DMS53 treated with DMSO at 0.1 percent for 48 hours (cell line): ENCODE results near the gene KCTD17.

ENCODE experiments used
- DNase-seq: peaks from one replicate; lab custom pipeline; 2025; ENCODE audit not compliant: unreplicated experiment; lab: John Stamatoyannopoulos, UW

Gene KCTD17

DNA sequence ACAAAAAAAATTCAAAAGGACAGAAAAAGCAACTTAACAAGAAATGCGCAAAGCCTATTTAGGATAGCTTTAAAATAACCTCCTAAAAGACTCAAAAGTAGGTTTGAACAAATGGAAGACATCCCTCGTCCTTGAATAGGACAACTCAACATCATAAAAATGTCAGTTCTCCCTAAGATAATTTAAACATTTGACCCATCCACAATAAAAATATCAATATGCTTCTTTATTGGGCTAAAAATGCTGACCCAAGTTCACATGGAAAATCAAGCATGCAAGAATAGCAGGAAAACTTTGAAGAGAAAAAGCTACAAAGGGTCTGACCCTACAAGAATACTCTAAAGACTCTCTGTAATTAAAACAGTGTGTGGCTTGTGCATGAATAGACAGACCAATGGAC, 12.1 kb upstream of the KCTD17 start:
- no peak for DNase-seq

DNA sequence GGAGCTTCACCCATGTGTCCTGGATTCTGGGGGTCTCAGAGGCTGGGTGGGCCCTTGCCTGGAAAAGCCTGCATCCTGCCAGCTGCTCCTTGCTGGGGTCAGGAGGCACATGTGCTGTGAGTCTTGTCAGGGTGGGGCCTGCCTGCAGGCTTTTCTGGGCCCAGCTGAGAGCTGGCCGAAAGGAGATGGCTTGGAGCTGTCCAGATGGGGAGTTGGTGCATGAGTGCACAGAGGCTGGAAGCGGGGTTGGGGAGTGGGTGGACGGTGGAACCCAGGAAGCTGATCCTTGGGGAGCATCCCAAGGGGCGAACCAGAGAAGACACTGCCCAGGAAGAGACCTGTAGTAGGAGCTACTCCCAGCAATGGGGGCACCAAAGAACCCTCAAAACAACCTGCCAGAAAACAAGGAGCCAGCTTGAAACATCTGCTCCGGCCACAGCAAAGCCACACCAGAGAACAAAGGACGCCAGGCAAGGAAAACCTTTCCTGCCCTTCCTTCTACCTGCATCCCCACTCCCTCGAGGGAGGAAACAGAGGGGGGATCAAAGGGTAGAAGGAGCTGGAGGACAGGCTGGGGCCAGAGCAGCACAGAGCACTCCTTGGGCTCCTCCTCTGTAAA, 8.2 kb upstream of the KCTD17 start:
- no peak for DNase-seq

DNA sequence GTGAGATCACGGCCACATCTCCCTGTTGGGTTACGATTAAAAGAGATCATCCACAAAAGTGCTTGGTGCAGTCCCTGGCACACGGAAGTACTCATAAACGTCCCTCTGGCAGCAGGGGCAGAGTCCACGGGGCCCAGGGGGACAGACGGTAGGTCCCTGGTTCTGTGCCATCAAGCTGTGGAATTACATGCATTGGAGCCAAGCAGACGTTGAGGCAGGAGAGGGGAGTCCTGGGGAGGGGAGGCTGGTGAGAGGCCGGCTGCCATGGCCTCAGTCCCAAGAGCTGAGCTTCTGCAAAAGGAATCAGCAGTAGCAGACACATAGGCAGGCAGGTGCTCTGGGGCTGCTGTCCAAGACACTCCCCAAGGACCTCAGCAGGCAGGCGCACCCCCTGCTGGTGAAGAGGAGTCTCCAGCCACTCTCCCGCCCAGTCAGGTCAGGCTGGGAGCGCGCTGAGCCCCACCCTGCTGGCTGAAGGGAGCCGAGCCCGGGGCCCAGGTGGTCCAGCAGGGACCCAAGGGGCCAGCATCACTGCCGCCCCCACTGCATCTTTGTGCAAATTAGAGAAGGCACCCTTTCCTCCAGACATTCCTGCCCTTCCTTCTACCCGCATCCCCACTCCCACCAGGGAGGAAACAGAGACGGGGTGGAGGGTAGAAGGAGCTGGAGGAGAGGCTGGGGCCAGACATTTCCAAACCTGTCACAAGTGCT, 7.6 kb upstream of the KCTD17 start:
- DNase-seq: peak; percentile 24

DNA sequence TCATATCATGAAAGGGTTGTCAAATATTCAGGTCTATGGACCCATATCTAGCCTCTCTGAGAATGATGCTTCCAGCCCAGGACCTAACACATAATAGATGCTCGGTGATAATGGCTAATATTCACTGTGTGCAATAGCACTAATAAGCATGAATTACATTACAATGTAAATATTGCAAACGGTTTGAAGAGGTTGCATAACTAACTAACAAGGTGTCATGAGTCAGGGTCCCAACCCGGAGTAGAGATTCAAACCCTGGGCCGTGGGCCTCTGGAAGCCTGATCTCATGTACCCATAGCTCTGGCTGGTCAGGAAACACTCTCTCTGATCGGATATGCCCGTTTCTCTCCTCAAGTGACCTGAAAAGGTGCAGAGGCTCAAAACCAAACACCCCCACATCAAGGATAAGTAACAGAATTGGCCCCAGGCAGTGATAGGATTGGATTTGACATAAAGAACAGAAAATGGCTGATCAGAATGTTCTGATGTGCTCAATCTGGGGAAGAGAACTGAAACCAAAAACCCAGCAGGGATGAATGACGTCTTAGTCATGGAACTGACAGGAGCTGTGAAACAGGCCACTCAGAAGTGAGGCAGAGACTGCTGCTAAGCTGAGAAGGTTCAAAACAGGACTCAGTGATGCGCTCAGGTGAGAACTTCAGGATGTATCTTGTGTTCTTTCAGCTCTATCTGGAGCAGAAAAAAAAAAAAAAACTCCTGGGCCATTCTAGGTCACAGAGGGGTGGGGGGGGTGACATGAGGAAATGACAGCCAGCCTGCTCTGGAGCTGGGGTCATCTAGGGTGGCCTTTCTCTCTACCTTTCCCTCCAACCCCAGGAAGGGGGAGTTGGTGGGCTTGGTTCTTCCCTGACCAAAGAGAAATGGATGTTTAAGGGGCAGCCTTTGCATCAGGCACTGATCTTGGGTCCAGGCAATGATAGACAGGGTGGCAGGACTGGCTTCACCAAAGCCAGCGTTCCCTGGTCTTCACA, 6.6 kb upstream of the KCTD17 start:
- DNase-seq: no peak

DNA sequence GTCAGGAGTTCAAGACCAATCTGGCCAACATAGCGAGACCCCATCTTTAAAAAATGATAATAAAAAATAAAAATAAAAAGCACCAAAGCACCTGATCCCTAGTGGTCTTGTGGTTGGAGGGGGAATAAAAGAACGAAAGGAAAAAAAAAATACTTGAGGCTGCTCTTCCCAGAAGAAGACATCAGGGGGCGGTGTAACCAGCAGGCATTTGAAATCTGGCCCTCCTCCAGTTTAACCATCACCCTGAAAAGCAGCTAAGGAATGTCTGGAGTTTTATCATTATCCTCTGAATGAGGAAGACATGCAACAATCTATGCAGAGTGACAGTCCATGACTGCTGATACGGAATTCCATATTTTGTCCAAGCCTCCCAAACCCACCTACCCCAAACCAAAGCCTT, 5.6 kb upstream of the KCTD17 start:
- no peak for DNase-seq

DNA sequence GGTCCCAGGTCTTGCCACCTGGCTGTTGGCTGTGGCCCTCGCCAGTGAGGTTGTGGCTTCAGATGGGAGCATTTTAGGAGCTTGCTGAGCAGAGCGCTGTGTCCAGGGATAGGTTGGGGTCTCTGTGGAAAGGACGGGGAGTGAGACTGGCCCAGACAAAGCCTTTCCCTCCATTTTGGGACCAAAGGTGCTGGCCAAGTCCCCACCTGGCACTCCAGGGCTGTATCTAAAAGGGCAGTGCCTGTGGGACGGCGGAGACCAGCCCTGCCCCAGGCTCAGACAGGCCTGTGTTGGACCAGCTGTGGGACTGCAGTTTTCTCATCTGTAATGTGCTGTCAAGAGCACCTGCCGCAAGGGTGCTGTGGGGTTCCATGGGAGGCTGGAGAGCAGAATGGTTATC, 5.0 kb upstream of the KCTD17 start:
- DNase-seq: no peak

DNA sequence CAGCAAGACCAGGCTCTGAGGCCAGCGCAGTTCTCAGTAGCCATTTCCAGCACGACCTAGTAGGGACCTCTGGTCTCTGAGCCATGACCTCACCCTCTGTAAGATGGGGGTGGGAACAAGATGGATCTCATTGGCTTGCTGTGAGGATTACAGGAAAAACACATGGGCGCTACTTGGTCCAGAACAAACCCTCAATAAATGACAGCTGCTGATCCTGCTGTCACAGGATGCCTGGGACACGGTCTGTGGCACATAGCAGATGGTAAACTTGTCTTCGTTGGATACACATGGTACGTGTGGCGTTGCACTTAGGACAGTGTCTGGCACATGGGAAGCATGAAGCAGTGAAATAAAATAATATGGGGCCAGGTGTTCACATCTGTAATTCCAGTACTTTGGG, 4.5 kb upstream of the KCTD17 start:
- no peak for DNase-seq

DNA sequence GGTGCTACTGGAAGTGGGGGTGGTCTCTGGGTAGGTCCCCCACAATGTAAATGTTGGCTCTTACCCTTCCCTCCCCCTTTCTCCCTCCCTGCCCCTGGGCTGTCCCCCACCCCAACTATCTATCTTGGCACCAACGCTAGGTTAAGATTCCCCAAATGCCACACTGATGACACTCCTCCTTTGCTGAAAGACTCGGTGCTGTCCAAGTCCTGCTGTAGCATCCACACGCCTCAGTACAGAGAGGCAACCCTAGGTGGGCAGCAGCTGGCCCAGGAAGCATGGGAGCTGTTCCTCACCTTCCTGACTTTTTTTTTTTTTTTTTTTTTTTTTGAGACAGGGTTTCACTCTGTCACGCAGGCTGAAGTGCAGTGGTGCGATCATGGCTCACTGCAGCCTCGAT, 3.4 kb upstream of the KCTD17 start:
- DNase-seq: no peak

DNA sequence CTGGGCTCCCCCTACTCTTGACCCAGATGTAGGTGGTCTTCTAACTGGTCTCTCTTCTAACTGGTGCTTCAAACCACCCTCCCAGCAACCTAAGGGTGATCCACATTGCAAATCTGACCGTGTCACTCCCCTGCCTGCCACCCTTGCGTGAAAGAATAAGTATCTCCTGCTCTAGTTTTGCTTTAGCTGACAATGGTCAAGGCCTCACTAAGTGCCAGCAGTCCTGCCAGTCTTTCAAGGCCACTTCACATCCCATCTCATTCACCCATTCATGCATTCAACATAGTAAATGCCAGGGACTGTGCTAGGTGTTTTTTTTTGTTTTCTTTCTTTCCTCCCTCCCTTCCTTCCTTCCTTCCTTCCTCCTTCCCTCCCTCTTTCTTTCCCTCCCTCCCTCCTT, 2.3 kb upstream of the KCTD17 start:
- DNase-seq: no peak

DNA sequence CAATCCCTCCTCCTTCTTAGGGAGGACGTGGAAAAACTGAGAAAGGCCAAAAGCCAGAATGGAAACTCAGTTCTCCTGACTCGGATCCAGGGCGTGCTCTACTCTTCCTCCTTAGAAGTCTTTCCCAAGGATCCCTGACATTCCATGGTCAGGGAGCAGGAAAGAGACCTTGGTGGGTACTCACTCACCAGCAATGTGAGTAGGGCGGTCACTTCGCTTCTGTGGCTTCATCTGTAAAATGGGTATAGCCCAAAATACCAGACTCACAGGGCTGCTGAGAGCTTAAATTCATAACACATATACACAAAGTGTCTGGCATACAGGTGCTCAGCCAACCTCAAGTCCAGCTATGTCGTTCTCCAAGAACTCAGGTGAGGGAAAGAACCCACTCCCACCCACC, 629 bp upstream of the KCTD17 start:
- no peak for DNase-seq

DNA sequence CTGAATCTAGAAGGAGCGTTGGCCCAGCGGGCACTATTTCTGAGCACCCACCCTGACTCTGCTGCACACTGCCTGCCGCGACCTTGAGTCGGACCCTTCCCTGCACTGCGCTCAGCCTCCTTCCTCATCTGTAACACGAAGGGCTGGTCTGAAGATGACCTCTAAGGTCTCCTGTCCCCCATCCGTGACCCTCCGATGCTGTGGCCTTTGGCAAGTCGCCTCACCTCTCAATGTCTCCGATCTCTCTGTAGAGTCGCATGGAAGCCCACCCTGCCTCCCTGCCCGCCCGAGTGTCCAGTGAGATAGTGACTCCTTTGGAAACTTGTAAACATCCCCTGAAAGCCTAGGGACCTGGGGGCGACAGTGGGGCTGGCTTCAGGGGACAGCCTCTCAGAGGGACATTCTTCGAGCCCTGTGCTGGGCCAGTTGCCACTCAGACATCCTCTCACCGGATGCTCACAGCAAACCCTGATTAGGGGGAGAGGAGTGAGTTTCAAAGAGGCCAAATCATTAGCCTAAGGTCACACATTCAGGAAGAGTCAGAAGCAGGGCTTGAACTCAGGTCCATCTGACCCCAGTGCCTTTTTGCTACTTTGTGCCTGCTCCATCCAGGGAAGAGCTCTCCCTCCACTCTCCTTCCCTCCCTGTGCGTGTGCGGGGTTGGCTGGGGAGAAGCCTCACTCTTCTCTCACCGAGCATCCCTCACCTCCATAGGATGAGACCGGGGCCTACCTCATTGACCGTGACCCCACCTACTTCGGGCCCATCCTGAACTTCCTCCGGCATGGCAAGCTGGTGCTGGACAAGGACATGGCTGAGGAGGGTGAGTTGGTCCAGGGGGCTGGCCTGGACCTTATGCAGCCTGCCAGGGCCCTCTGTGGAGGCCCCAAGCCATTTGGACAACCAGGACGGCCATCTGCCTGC, 1.1 kb downstream of the KCTD17 start:
- no peak for DNase-seq

DNA sequence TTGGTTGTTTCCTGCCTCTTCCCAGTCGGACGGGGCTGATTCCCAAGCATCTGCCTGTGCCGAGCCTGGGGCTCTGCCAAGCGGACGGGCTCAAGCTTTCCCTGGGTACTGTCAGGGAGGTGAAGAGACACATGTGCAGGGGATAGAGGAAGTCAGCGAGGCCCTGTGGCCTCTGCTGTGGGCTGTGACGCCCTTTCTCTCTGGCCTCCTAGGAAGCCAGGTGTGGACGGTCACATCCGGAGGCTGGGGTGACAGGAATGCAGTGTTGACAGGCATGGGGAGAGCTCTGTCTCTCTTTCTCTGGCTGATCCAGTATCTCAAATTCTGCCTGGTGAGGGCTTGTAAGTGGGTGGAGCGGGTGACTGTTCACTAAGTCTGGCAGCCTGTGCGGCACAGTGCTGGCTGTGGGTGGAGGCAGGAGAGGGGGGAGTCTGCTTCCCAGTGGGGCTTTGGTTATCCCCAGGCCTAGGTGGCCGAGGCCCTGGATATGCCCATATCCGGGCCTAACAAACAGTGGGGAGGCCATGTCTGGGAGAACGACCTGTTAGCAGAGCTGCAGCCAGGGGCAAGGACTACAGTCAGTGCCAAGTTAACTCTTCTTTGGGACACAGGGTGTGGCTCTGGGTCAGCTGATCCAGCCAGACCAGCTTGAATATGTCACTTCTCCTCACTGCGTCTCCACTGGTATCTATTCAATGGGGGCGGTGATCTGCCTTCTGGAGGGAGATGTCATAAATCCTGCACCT, 1.9 kb downstream of the KCTD17 start:
- no peak for DNase-seq

DNA sequence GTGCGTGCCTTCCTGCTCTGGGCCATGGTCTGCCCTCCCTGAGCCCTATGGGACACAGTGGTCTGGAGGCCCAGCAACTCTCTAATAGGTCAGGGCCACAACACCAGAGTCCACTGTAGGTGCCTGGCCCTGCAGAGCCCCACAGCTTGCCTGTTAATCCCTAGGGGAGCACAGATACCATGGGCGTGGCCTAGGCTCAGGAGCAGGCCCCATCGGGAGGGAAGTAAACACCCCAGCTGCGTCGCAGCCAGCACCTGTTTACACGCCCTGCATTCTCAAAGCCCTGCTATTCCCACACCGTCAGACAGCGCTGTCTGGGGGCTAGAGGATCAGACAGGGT, 2.5 kb downstream of the KCTD17 start:
- DNase-seq: no peak

DNA sequence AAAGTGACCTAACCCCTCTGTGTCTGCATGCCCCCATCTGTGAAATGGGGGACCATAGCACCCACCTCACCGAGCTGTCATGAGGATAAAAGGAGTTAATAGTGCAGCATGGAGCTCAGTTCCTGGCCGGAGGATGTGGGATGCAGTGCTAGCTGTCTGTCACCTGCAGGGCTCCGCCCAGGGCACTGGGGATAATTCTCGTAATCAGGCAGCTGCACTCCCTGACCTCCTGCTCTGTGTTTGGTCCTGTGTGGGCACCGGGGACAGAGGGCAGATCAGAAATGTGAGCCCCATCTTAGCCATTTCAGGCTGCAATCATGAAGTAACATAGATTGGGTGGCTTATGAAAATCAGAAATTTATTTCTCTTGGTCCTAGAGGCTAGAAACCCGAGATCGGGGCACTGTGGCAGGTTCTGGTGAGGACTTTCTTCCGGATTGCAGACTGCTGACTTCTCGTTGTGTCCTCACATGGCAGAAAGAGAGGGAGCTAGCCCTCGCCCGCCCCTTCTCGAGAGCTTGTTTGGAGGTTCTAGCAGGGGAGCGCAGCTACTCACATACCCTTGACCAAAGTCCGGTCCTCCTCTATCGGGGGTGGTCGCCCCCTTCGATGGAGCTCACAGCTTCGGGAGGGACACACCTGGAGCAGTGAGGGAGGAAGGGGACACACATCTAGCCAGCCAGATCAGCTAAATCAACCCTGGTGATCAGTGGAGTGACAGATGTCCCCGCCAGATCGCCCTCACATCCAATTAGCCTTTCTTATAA, 3.2 kb downstream of the KCTD17 start:
- no peak for DNase-seq

DNA sequence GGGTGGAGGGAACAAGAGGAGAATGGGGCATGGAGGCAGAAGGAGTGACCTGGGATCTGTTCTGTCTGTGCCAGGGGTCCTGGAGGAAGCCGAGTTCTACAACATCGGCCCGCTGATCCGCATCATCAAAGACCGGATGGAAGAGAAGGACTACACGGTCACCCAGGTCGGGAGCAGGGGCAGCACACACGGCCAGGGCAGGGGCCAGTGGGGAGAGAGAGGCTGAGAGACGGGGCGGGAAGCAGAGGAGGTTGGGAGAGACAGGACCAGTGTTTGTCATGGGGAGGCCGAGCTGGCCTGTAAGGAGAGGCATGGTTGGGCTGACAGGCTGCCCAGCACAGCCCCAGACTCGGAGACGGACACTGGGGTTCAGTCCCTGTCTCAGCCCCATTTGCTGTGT, 4.7 kb downstream of the KCTD17 start:
- DNase-seq: no peak

DNA sequence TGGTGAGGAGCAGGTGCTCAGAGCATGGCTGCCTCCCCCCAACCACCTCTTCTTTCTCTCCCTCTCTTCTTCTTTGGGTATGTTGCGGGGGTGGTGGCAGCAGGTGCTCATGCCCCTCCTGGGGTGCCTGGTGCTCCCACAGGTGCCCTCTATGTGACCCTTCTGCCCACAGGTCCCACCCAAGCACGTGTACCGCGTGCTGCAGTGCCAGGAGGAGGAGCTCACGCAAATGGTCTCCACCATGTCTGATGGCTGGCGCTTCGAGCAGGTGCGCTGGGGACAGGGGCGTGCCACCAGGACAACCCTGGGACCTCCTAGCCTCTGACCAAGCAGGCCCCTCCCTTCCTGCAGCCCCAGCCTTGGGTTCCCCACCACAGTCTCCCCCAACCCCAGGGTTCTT, 5.7 kb downstream of the KCTD17 start:
- no peak for DNase-seq

DNA sequence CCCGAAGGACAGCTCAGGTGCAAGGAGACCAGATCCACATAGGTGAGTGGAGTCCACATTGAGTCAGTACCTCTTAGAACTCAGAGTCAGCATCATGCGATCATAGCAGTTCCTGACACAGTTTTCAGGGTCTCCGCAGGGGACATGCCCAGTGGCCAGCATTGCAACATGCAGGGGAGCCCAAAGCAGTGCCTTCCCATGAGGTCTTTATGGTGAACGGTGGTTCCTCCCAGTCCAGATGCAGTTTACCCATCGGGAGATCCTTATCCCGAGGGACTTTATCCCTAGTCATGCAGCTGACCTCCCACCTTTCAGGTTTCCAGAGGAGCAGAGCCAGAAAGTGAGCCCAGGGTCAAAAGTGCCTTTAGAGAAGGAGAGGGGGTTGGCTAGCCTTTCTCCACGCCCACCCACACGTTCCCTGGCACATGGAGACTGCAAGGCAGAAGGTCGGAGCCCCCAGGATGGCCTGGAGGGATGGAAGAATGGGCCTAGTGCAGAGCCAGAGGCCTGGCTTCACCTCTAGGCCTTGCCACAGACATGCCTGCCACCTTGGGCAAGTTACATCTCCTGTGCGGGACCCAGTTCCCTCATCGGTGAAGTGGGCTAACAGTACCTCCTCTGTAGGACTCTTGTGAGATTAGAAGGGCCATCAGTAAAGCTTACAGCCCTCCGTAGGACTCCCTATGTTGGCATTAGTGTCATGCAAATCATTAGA, 6.4 kb downstream of the KCTD17 start:
- no peak for DNase-seq

DNA sequence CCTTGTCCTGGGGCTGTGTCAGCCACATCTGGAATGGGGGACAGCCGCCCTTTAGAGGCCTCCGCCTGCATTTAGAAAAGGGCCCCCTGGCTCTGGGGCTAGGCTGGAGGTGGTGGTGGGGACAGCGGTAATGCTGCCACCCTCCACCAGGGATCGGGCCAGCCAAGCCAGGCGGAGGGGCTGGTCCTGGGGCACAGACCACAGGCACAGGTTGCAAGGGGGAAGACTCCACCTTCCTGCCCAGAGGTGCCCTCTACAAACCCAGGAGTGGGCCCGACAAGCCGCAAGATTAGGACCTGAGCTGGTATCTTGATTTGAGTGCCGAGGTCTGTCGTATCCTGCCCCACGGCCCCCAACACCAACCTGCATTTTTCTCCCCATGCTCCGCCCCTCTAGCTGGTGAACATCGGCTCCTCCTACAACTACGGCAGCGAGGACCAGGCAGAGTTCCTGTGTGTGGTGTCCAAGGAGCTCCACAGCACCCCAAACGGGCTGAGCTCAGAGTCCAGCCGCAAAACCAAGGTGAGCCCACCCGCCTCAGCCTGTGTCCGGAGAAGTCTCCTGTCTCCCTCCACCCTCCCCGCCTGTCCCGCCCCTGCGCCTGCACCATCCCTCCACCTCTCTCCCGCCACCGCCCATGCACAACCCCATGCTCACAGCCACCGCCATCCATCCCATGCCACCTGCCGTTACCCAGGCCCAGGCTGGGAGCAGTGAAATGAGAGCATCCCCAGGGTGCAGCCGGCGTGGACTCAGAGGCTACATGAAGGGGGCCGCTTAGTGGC, 7.6 kb downstream of the KCTD17 start:
- DNase-seq: no peak
